Fibroblast of skin of scalp (primary cell): Measurements from ENCODE around the gene PCDH17.

Experiments
- DNase-seq: peaks from one replicate; pipeline ENCODE4 v3.0.0-alpha.2; 2013

PCDH17 gene

GRCh38 chr13:57636816-57637215, 5.3 kb downstream of the PCDH17 start:
- no peak for DNase-seq

DNA sequence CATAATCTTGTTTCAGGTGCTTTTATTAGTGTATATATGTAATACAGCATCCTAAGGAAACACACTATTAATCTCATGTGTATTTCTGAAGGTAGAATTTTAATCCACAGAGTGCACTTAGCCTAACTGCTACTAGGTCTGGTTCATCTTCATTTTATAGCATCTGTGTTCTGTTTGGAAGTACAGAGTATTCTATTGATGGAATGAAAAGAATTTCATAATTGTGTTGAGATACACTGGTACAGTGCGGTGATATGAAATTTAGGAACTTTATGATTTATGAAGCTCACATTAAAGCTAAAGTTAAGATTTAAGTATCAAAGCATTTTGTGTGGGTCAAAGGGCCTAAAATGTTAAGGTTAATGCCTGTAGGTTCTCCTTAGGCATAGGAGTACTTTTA, 6.0 kb downstream of the PCDH17 start:
- DNase-seq: no peak

GRCh38 chr13:57638186-57638890, 6.8 kb downstream of the PCDH17 start:
- no peak for DNase-seq

DNA sequence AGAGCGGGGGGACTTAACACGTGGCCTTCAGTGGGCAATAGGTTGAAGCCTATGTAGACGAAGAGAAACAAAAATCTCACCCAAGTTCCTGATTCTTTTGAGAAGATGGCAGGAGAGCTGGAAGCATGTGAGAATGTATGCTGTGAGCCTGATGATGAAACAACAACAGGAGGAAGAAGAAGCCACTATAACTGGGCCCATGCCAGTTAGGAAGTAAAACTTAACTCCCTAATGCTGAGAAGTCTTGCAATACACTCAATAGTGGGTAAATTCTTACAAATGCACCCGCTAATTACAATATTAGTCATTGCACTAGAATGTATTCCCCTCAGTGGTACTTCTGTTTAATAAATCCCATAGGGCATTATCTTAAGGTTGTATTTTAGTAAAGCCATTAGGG, 9.1 kb downstream of the PCDH17 start:
- no peak for DNase-seq

DNA sequence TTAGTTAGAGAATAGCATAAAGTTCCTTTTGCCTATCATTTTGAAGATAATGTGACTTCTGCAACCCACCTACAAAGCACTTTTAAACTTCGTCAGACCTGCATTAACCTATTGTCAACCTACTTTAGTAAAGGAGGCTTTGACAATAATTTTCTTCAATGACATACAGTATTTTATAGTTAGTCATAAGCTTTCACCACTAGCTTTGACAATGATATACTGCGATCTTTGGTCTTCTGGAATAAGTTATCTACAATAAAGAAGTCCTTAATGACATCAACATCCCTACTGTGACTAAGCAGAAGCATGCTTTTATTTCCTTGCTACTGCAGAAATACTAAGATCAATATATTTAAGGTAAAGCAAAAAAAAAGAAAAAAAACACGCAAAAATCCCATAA, 9.5 kb downstream of the PCDH17 start:
- DNase-seq: no peak

DNA sequence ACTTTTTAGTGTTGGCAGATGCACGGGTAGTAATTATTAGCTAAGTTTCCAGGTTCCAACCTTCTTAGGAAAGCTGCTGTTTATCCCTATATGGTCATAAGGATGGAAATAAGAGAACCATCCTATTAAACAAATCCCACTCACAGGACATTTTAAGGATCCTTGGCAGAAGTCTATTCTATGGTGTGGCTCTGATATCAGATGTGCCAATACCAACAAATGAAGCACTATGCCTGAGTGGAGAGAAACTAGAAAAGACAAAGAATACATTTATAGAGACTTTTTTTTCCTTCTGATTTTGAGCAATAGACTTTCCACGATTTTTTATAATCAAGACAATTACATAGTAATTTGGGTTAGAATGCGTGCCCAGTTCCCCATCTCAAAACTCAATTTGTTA, 12.6 kb downstream of the PCDH17 start:
- DNase-seq: no peak

GRCh38 chr13:57653229-57653989, 21.9 kb downstream of the PCDH17 start:
- no peak for DNase-seq

DNA sequence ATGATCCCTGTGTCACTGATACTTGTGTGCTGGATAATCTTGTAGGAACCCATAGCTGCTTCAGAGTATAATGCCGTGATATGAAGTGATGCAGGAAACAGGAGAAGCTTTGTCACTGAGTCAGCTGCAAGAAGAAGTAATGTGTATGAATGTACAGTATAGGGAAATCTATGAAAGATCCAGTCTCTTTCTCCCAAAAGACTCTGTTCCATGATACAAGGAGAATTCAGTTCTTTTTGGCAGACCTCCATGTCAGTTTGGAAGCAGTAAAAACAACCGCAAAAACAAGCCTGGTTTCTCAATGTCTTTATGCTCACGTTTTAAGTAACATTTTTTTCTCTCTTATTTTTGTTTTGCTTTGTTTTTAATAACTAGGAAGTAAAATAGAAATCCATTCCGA, 33.9 kb downstream of the PCDH17 start:
- no peak for DNase-seq

DNA sequence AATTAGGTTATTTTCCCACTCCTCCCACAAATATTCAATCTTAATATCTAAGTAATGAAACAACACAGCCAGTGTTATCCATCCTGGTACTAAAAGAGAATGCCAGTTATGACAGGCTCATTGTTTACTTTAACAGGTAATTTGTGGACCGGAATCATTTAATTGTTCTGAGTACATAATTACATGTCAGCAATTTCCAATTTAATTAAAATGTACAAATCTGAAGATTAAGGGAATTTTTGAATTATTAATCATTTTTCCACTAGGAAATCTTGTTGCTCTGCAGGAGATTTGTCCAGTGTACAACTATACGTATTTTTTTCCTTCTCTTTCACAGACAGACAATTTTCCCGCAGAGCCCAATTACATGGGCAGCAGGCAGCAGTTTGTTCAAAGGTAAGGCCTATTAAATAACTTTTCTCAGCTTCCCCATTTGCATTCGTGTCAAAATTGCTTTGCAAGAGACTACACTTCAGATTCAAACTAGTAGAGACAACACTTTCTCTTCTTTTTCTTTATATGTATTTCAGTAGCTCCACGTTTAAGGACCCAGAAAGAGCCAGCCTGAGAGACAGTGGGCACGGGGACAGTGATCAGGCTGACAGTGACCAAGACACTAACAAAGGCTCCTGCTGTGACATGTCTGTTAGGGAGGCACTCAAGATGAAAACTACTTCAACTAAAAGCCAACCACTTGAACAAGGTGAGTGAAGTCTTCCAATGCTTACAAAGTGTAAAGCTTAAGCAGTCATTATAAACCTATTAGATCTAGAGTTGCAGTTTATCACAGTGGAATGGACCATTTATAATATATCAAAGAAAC, 34.8 kb downstream of the PCDH17 start:
- no peak for DNase-seq

- no peak for DNase-seq
Observed at GRCh38 chr13:57672168-57672567, 40.6 kb downstream of the PCDH17 start.

DNA sequence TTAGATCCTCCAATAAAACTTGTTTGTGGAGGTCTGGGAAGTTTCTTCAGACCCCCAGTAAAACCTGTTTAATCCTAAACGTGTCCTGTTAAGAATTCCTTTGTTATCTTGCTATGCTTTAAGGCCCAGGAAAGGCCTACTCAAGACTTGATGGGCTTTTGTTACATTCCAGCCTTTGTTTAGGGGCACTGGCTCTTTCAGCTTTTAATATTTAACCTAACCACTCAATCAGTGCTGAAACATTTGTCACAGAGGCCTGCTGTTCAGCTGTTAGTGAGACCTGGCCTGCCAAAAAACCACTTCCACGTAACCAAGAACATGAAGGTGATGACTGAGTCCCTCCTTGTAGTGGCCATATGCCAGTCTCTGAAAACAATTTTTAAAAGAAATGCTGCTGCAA, 41.7 kb downstream of the PCDH17 start:
- DNase-seq: no peak

GRCh38 chr13:57675526-57675925, 44.0 kb downstream of the PCDH17 start:
- DNase-seq: no peak

- DNase-seq: no peak
Observed at GRCh38 chr13:57680609-57681008, 49.1 kb downstream of the PCDH17 start.

GRCh38 chr13:57682128-57682716, 50.7 kb downstream of the PCDH17 start:
- no peak for DNase-seq

- DNase-seq: no peak
Observed at GRCh38 chr13:57698851-57699250, 67.3 kb downstream of the PCDH17 start.

GRCh38 chr13:57704031-57704430, 72.5 kb downstream of the PCDH17 start:
- DNase-seq: no peak

GRCh38 chr13:57716295-57716694, 84.8 kb downstream of the PCDH17 start:
- DNase-seq: no peak

DNA sequence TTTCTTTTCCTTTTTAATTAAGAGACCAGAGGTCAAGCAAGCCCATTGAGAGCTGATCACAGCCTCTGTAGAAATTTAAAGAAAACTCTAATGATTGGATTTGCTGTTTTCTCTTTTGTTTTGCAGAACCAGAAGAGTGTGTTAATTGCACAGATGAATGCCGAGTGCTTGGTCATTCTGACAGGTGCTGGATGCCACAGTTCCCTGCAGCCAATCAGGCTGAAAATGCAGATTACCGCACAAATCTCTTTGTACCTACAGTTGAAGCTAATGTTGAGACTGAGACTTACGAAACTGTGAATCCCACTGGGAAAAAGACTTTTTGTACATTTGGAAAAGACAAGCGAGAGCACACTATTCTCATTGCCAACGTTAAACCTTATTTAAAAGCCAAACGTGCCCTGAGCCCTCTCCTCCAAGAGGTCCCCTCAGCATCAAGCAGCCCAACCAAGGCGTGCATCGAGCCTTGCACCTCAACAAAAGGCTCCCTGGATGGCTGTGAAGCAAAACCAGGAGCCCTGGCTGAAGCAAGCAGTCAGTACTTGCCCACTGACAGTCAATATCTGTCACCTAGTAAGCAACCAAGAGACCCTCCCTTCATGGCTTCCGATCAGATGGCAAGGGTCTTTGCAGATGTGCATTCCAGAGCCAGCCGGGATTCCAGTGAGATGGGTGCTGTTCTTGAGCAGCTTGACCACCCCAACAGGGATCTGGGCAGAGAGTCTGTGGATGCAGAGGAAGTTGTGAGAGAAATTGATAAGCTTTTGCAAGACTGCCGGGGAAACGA, 93.1 kb downstream of the PCDH17 start:
- DNase-seq: no peak

DNA sequence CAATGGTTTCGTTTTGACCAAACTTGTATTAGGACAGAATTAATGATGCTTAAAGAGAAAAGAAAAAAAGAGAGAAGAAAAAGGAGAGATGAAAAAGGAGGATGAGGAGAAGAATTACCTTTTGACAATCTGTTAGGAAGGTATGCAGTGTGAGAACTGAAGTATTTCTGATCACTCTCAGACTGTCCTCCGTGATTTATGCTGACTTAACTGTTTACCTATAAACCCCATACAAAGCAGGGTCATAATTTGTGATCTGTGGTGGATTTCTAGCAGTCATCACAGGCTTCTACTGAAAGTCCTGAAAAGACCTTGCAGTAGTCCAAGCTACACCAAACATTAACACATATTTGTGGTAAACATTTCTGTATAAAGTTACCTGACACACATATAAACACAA, 93.9 kb downstream of the PCDH17 start:
- no peak for DNase-seq

DNA sequence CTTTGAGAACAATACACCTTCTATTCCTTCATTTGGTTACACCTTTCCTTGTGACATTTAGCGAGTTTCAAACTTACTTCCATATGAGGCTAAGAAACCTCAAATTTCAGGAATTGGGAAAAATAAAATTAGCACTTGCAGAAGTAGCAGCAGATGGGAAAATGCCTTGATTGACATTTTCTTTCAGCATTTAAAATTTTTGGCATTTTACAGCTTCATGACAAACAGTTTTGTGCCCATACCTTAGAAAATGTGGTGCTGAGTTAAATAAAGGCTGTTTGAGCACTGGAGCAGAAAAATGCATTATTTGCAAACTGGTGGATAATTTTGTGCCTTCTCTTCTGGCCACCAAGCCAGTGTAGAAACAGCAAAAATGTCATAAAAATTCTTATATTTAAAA, 95.4 kb downstream of the PCDH17 start:
- no peak for DNase-seq

DNA sequence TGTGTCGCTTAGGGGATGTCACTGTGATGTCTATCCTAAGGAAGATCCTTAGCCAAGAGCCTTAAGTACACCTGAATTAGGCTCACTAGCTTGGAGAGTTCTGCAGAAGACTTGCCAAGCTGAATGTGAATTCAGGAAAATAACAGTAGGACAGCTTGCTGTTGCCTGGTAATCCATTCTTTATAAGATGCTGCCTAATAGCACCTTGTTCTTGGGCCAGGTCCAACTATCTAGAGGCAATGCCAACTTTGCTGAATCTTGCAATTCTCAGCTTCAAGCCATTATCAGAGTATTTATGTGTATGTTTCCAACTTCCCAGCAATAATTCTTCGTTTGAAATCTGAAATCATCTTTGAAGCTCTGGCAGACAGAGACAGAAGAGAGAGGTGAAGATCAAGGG, 102.8 kb downstream of the PCDH17 start:
- no peak for DNase-seq

GRCh38 chr13:57739089-57739488, 107.5 kb downstream of the PCDH17 start:
- DNase-seq: no peak
